H9 (cell line): ENCODE results near the gene SP110. TPM values are rescaled to one million over a fixed set of nuclear protein-coding genes. Genes with fewer than 3 reads are reported as not detected.

ENCODE experiments used
- DNase-seq: peaks from one replicate; pipeline ENCODE4 v3.0.0-alpha.2; 2017
- H2AFZ ChIP-seq: one replicate; pipeline ENCODE4 v1.6.1; 2013; ENCODE audit warnings: mild to moderate bottlenecking, low read length, control low read depth, moderate library complexity
- H2AK5ac ChIP-seq: 2 replicates; pipeline ENCODE4 v1.6.1; 2013; ENCODE audit warnings: low read length, control low read depth, mixed read lengths; ENCODE audit not compliant: insufficient read length
- H2BK120ac ChIP-seq: one replicate; pipeline ENCODE4 v1.6.1; 2013; ENCODE audit warnings: low read depth, mild to moderate bottlenecking, low read length, control low read depth, inconsistent platforms; ENCODE audit not compliant: poor library complexity, severe bottlenecking
- H2BK12ac ChIP-seq: 2 replicates; pipeline ENCODE4 v1.6.1; 2013; ENCODE audit warnings: low read length, control low read depth, mixed read lengths, low read depth; ENCODE audit not compliant: insufficient read length
- H2BK15ac ChIP-seq: 2 replicates; pipeline ENCODE4 v1.6.1; 2013; ENCODE audit warnings: low read depth, low read length, control low read depth
- H2BK20ac ChIP-seq: one replicate; pipeline ENCODE4 v1.6.1; 2013; ENCODE audit warnings: low read depth, mild to moderate bottlenecking, low read length, control low read depth, inconsistent platforms; ENCODE audit not compliant: poor library complexity, severe bottlenecking
- H2BK5ac ChIP-seq: 2 replicates; pipeline ENCODE4 v1.6.1; 2013; ENCODE audit warnings: low read length, control low read depth, mixed read lengths; ENCODE audit not compliant: insufficient read length
- H3K14ac ChIP-seq: 2 replicates; pipeline ENCODE4 v1.6.1; 2013; ENCODE audit warnings: low read length, control low read depth; ENCODE audit not compliant: insufficient read depth
- H3K18ac ChIP-seq: 2 replicates; pipeline ENCODE4 v1.6.1; 2013; ENCODE audit warnings: low read depth, mild to moderate bottlenecking, mixed read lengths, low read length, control low read depth; ENCODE audit not compliant: insufficient read length
- H3K23ac ChIP-seq: 2 replicates; pipeline ENCODE4 v1.6.1; 2013; ENCODE audit warnings: low read length, control low read depth, mixed read lengths, low read depth; ENCODE audit not compliant: insufficient read length
- H3K23me2 ChIP-seq: 2 replicates; pipeline ENCODE4 v1.6.1; 2013; ENCODE audit warnings: low read depth, mild to moderate bottlenecking, mixed read lengths, low read length, control low read depth; ENCODE audit not compliant: insufficient read length, poor library complexity, severe bottlenecking
- H3K27ac ChIP-seq: 2 replicates; pipeline ENCODE4 v1.5.1; 2013; ENCODE audit warnings: low read length, control low read depth, mixed read lengths, low read depth; ENCODE audit not compliant: insufficient read length
- H3K27me3 ChIP-seq: 2 replicates; pipeline ENCODE4 v1.6.1; 2013; ENCODE audit warnings: low read length, control low read depth, inconsistent platforms; ENCODE audit not compliant: insufficient read depth
- H3K4ac ChIP-seq: 2 replicates; pipeline ENCODE4 v1.6.1; 2013; ENCODE audit warnings: low read depth, mild to moderate bottlenecking, control low read depth, inconsistent platforms, low read length, moderate library complexity
- H3K4me1 ChIP-seq: 2 replicates; pipeline ENCODE4 v1.6.1; 2013; ENCODE audit warnings: low read length, control low read depth, inconsistent platforms; ENCODE audit not compliant: insufficient read depth
- H3K4me2 ChIP-seq: 2 replicates; pipeline ENCODE4 v1.6.1; 2013; ENCODE audit warnings: low read length, control low read depth, mixed read lengths; ENCODE audit not compliant: insufficient read length, insufficient read depth
- H3K56ac ChIP-seq: 2 replicates; pipeline ENCODE4 v1.6.1; 2013; ENCODE audit warnings: low read depth, mild to moderate bottlenecking, mixed read lengths, low read length, control low read depth; ENCODE audit not compliant: insufficient read length
- H3K79me1 ChIP-seq: 2 replicates; pipeline ENCODE4 v1.6.1; 2013; ENCODE audit warnings: low read depth, mild to moderate bottlenecking, moderate library complexity, low read length, control low read depth, inconsistent platforms; ENCODE audit not compliant: insufficient read depth, poor library complexity, severe bottlenecking
- H3K79me2 ChIP-seq: 2 replicates; pipeline ENCODE4 v1.6.1; 2013; ENCODE audit warnings: low read length, control low read depth, inconsistent platforms; ENCODE audit not compliant: insufficient read depth
- H3K9ac ChIP-seq: 2 replicates; pipeline ENCODE4 v1.6.1; 2013; ENCODE audit warnings: low read length, control low read depth, mixed read lengths; ENCODE audit not compliant: insufficient read length; ENCODE audit errors: extremely low read depth
- H3K9me3 ChIP-seq: one replicate; pipeline ENCODE4 v1.6.1; 2013; ENCODE audit warnings: low read depth, low read length, inconsistent platforms; ENCODE audit not compliant: control insufficient read depth
- H3T11ph ChIP-seq: one replicate; pipeline ENCODE4 v1.6.1; 2013; ENCODE audit warnings: mild to moderate bottlenecking, low read length, control low read depth, inconsistent platforms
- H4K20me1 ChIP-seq: one replicate; pipeline ENCODE4 v1.6.1; 2013; ENCODE audit not compliant: control insufficient read depth, insufficient read length, insufficient read depth
- H4K5ac ChIP-seq: 2 replicates; pipeline ENCODE4 v1.6.1; 2013; ENCODE audit warnings: low read depth, mild to moderate bottlenecking, mixed read lengths, low read length, control low read depth; ENCODE audit not compliant: insufficient read length
- H4K8ac ChIP-seq: replicated peaks from 2 replicates; pipeline ENCODE4 v1.6.1; 2013; ENCODE audit warnings: low read length, control low read depth, mixed read lengths, low read depth; ENCODE audit not compliant: insufficient read length
- H4K91ac ChIP-seq: 2 replicates; pipeline ENCODE4 v1.6.1; 2013; ENCODE audit warnings: low read depth, mild to moderate bottlenecking, moderate library complexity, mixed read lengths, low read length, control low read depth; ENCODE audit not compliant: insufficient read length
- H3K27ac Mint-ChIP-seq, 3 experiments: 2 replicates in 2 of 3; 3 replicates in 1 of 3; pipeline ENCODE4 v1.8.0; 2020 to 2021; ENCODE audit warnings: mixed read lengths in 3 of 3, mild to moderate bottlenecking in 1 of 3, moderate library complexity in 1 of 3
- H3K27me3 Mint-ChIP-seq: 2 replicates; pipeline ENCODE4 v1.8.0; 2021; ENCODE audit warnings: low read depth, mild to moderate bottlenecking, moderate library complexity, mixed read lengths
- H3K36me3 Mint-ChIP-seq, 3 experiments: 2 replicates in 2 of 3; 3 replicates in 1 of 3; pipeline ENCODE4 v1.8.0; 2020 to 2021; ENCODE audit warnings: low read depth in 3 of 3, mixed read lengths in 3 of 3; ENCODE audit not compliant: insufficient read depth in 1 of 3
- H3K4me1 Mint-ChIP-seq, 2 experiments: 2 replicates each; pipeline ENCODE4 v1.8.0; 2020; ENCODE audit warnings: mixed read lengths in 2 of 2
- H3K4me3 Mint-ChIP-seq, 2 experiments: 2 replicates in 1 of 2; 3 replicates in 1 of 2; pipeline ENCODE4 v1.8.0; 2020 to 2021; ENCODE audit warnings: mild to moderate bottlenecking in 2 of 2, mixed read lengths in 2 of 2, moderate library complexity in 1 of 2
- H3K9me3 Mint-ChIP-seq, 2 experiments: 2 replicates in 1 of 2; 3 replicates in 1 of 2; pipeline ENCODE4 v1.8.0; 2020; ENCODE audit warnings: mild to moderate bottlenecking in 2 of 2, mixed read lengths in 2 of 2, moderate library complexity in 1 of 2
- WGBS: extraction: QIAGEN DNeasy Blood & Tissue Kit; methylation state at CpG from one replicate; pipeline ENCODE4 v1.1.7; 2013; ENCODE audit warnings: missing lambda C conversion rate, low lambda C conversion rate, mixed read lengths; ENCODE audit not compliant: insufficient read length; ENCODE audit errors: extremely low coverage; 5-methylcytosine and 5-hydroxymethylcytosine counted together
- total RNA-seq: library from RNA; stranded (reverse); gene quantifications from 2 replicates; pipeline ENCODE4 v1.2.1, GENCODE V29; 2021
- TF ChIP-seq, protein P1 (sequence below): fragments of 200-600 bp; sonication (generic); conservative IDR thresholded peaks from 3 replicates; pipeline ENCODE4 v1.8.0; 2021; ENCODE audit warnings: antibody characterized with exemption, mild to moderate bottlenecking

Gene SP110
- total RNA-seq, 1 experiment from 2014 or later = 3.7 TPM

DNA sequence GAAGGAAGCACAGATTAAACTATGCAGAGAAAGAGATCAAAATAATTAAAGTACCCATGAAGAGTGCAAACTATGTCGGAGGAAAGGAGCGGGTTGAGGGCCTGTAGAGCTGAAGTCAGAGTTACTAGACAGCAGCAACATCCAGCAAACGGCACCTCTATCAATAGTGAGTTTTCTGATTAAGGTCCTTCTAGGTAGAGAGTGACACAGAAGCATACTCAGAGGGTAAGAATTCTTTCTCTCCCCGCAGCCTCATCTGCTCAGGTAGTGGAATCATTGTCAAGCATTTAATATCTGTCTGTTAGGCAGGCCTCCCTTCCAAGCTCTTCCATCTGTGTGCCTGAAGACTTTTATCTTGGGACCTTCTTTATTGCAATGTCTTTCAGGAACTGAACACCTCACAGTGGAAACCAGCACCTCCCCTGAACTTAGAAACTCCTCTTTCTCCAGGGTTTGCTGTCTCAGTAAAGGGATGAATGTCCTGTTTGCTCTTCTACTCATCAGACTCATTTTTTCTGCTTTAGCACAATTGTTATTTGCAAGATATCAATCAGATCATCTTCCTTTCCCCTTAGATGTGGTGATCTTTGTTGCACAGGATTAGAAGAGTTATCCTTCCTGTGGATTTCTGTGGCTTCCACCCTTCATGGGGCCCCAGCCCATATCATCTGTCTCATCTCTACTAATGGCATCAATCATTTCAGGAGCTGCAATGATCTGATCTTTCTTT is 34.5 kb upstream of the SP110 start:
- H3K9me3 Mint-ChIP-seq = no peaks in the 10 kb centered on the region
- no peaks in the 10 kb centered on the region for H3K9me3 ChIP-seq
- no peak overlapping the region for H4K8ac ChIP-seq
- no peak overlapping the region for H4K5ac ChIP-seq
- H4K91ac ChIP-seq = no peak overlapping the region
- H3K36me3 Mint-ChIP-seq = no peaks in the 10 kb centered on the region
- H3K18ac ChIP-seq = no peak overlapping the region
- H2BK5ac ChIP-seq = no peak overlapping the region
- no peak overlapping the region for H2AFZ ChIP-seq
- H2AK5ac ChIP-seq = no peak overlapping the region
- H3K4me1 Mint-ChIP-seq = no peaks in the 10 kb centered on the region; a peak in 1 of 4 replicates
- no CpG with 5 or more reads among the region's 4 CpGs for WGBS
- no peak overlapping the region for H3K56ac ChIP-seq
- H2BK12ac ChIP-seq = no peak overlapping the region
- no peak overlapping the region for H3K9ac ChIP-seq
- no peaks in the 10 kb centered on the region for H3K79me2 ChIP-seq
- H3K79me1 ChIP-seq = no peaks in the 10 kb centered on the region
- H3K4me2 ChIP-seq = no peak overlapping the region
- no peaks in the 10 kb centered on the region for H3K27me3 ChIP-seq
- no peak for DNase-seq
- H3K27me3 Mint-ChIP-seq = no peaks in the 10 kb centered on the region
- no peak overlapping the region for H2BK120ac ChIP-seq
- H4K20me1 ChIP-seq = no peaks in the 10 kb centered on the region
- H3K14ac ChIP-seq = no peak overlapping the region
- no peaks in the 10 kb centered on the region for H3K4me1 ChIP-seq
- H3T11ph ChIP-seq = no peak overlapping the region
- no peak overlapping the region for H3K27ac Mint-ChIP-seq
- H3K23ac ChIP-seq = no peak overlapping the region
- TF ChIP-seq, protein P1, sequence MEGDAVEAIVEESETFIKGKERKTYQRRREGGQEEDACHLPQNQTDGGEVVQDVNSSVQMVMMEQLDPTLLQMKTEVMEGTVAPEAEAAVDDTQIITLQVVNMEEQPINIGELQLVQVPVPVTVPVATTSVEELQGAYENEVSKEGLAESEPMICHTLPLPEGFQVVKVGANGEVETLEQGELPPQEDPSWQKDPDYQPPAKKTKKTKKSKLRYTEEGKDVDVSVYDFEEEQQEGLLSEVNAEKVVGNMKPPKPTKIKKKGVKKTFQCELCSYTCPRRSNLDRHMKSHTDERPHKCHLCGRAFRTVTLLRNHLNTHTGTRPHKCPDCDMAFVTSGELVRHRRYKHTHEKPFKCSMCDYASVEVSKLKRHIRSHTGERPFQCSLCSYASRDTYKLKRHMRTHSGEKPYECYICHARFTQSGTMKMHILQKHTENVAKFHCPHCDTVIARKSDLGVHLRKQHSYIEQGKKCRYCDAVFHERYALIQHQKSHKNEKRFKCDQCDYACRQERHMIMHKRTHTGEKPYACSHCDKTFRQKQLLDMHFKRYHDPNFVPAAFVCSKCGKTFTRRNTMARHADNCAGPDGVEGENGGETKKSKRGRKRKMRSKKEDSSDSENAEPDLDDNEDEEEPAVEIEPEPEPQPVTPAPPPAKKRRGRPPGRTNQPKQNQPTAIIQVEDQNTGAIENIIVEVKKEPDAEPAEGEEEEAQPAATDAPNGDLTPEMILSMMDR = no peak
- no peak overlapping the region for H3K4me3 Mint-ChIP-seq
- H3K23me2 ChIP-seq = no peaks in the 10 kb centered on the region
- H3K27ac ChIP-seq = no peak overlapping the region
- H2BK15ac ChIP-seq = no peak overlapping the region
- no peak overlapping the region for H2BK20ac ChIP-seq
- no peak overlapping the region for H3K4ac ChIP-seq
